Measurements from ENCODE around the gene SYNGR2.

DNA sequence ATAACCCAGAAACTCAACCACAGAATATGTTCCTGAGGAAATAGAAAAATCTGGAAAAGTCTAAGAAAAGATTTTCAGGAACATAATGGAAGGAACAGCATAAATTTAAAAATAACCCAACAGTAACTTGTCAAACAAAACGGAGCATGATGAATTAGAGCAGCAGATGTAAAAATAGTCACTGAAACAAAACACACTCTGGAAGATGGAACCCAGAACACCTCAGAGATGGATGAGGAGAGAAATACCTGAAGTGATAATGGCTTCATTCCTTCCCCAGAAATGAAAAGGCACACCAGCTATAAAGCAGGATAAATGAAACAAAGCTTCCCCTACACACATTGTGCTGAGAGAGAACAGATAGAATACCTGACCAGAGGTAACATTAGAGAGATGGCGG lies 12.1 kb downstream of the SYNGR2 start:
- TF ChIP-seq, protein P1, sequence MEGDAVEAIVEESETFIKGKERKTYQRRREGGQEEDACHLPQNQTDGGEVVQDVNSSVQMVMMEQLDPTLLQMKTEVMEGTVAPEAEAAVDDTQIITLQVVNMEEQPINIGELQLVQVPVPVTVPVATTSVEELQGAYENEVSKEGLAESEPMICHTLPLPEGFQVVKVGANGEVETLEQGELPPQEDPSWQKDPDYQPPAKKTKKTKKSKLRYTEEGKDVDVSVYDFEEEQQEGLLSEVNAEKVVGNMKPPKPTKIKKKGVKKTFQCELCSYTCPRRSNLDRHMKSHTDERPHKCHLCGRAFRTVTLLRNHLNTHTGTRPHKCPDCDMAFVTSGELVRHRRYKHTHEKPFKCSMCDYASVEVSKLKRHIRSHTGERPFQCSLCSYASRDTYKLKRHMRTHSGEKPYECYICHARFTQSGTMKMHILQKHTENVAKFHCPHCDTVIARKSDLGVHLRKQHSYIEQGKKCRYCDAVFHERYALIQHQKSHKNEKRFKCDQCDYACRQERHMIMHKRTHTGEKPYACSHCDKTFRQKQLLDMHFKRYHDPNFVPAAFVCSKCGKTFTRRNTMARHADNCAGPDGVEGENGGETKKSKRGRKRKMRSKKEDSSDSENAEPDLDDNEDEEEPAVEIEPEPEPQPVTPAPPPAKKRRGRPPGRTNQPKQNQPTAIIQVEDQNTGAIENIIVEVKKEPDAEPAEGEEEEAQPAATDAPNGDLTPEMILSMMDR (IDR thresholded peaks at IDR 0.05) = no peak
- TF ChIP-seq POLR2A (IDR thresholded peaks at IDR 0.05) = no peak
